ENCODE data around the gene INSL3.
"Not testable (repeated sequence)": the region's sequence is repeated elsewhere in the genome, so short reads cannot be mapped to it uniquely, and the experiment has no call there.

Gene INSL3

DNA sequence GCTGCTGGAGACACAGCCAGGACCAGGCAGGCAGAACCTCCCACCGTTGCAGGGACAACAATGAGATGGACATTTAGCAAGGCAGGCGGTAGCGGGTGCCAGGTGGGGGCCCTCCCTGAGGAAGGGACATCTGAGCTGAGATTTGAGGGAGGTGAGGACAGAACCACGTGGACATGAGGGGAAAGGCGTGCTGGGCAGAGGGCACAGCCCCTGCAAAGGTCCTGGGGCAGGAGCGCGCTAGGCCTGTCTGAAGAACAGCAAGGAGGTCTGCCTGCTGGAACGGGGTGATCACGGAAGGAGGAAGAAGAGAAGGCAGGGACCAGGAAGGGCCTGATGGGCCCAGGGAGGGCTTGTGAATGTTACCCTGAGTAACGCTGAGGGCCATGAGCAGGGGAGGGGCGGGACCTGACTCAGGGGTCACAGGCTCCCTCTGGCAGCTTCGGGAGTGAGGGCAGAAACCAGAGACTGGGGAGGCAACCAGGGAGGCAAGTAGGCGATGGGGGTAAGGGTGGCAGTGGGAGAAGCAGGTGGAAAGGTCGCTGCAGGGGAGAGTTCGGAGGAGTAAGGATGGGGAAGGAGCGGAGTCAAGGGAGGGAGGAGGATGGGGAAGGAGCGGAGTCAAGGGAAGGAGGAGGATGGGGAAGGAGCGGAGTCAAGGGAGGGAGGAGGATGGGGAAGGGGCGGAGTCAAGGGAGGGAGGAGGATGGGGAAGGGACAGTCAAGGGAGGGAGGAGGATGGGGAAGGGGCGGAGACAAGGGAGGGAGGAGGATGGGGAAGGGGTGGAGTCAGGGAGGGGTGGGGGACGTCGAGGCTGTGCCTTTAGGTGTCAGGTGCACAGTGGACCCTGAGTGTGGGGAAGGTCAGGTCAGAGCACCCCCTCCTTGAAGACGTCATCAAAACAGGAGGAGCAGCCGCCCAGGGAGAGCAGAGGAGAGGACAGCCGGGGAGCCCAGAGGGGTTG is 42.1 kb downstream of the INSL3 start:
- no peak for DNase-seq

DNA sequence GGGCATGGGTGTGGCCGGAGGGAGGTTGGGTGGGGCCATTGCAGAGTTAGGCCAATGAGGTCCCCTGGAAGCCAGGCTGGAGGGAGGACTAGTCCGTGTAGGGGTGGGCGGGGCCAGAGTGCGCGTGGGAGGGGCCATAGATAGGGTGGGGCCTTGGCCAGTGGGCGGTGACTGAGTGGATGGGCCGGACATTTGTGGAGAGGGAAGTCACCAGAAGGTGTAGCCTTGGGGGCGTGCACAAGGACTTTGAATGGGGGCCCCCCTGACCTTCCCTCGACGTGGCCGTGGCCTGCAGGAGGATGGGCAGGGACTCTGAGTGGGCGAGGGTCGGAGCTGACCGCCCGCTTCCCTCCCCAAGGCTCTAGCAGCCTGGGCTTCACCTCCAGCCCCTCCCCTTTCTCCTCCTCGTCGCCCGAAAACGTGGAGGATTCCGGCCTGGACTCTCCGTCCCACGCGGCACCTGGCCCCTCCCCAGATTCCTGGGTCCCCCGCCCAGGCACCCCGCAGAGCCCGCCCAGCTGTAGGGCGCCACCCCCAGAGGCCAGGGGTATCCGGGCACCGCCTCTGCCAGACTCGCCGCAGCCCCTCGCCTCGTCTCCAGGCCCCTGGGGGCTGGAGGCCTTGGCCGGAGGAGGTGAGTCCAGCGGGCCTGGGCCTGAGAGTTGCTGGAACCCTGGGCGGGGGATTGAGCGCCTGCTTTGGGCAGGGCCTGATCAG is 42.9 kb downstream of the INSL3 start:
- peak; percentile 49 for DNase-seq

- DNase-seq: not testable (repeated sequence)
Observed at GRCh38 chr19:17777840-17778239, 43.5 kb downstream of the INSL3 start.

GRCh38 chr19:17775991-17776803 is 45.1 kb downstream of the INSL3 start:
- DNase-seq: no peak

- DNase-seq: peak; percentile 45
Observed at GRCh38 chr19:17775245-17775927, 45.9 kb downstream of the INSL3 start.

GRCh38 chr19:17772172-17772571 is 49.1 kb downstream of the INSL3 start:
- no peak for DNase-seq

DNA sequence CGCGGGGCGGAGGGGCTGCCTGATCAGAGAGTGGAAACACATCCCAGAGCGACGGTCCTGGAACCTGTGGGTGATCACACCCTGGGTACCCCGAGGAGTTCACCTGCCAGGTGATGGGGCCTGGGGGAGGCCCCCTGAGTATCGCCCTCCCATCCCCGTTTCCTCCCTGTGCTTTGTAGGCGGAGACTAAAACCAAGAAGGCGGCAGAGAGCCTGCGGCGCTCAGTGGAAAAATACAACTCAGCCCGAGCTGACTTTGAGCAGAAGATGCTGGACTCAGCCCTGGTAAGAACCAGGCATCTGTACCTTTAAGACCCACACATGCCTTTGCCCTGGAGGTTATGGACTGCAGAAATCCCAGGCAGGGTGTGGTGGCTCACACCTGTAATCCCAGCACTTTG is 50.7 kb downstream of the INSL3 start:
- no peak for DNase-seq

GRCh38 chr19:17767559-17767958 is 53.8 kb downstream of the INSL3 start:
- DNase-seq: no peak

DNA sequence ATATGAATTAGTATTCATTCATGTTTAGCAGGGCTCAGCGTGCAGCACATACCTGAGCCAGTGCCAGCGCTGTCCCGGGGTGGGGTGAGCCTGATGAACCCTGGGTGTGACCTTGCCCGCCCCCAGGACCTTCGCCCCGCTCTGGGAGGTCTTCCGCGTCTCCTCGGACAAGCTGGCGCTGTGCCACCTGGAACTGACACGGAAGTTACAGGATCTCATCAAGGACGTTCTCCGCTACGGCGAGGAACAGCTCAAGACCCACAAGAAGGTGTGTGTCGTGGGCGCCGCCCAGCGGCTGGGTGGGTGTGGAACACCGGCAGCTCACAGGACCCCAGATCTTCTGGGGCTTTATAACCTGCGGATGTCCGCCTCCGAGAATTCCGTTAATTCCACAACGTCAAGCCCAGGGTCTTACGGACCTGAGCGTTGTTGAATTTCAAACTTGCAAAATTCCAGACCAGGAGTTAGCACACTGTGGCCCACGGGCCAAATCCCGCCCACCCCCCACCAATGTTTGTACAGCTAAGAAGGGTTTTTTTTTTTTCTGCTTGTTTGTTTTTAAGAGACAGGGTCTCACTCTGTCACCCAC is 54.7 kb downstream of the INSL3 start:
- peak; percentile 34 for DNase-seq

Data from CD4-positive, alpha-beta T cell treated with Interleukin-12 subunit alpha and Interleukin-12 subunit beta, for 1 hour (primary cell).